Activated CD4-positive, alpha-beta T cell treated with anti-CD3 and anti-CD28 coated beads, Interleukin-2, amount 50 U/mL, for 48 hours (primary cell): ENCODE data around the gene IL2RA.
"Not testable (repeated sequence)": the region's sequence is repeated elsewhere in the genome, so short reads cannot be mapped to it uniquely, and the experiment has no call there.

Experiments
- DNase-seq, 2 experiments: peaks; one replicate each; pipeline ENCODE4 v3.0.0-alpha.2; 2020

The IL2RA gene

DNA sequence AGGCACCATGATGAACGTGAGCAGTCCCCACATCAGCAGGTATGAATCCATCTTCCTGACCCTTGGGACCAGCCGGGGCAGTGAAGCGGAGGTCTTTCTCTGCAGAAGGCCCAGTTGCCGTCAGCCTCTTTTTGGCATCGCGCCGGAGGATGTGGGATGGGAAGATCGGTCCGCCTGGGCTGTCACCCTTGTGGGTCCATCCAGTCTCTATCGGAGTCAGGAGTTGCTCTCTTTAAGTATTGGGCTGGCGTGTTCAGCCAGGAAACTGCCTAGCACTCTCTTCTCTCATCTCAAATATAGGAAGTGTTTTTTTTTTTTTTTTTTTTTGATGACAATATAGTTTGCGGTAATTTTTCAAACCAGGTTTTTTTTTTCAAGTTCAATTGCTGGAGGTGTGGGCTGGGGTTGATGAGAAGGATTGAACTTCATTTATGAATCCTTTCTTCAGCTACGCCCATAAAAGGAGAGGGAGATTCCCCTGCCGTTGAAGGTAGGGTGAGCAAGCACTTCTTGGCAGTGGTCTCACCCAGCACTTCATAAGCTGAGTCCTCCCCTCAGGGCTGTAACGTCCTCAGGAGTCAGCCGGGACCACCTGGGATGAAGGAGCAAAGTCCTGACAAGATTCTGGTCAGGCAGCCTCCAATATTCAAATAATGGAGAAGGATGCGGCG is at the start of gene IL2RA:
Gene IL2RA, minus strand, starts transcription at position 267 of the 671 bp plus-strand sequence. Its CDS starts 216 bp downstream, at position 51.
- peak; percentile 81 to 85 for DNase-seq

DNA sequence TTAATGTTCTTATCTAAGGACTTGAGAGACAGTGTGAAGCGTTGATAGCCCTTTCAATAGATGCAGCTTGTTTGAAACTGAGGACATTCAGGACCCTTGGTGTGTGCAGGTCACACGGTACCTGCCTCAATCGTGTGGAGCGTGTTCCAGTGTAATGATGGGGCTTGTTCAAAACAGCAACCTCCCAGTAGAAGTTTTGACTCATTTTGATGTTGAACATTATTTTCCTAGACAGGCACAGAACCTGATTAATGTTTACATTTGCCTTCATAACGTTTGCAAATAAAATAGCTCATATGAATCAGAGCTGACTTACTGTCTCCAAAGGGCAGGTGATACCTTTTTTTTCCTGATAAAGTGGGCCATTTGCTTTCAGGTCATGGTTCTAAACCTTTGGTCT is 48.0 kb upstream of the IL2RA start:
- DNase-seq: no peak

DNA sequence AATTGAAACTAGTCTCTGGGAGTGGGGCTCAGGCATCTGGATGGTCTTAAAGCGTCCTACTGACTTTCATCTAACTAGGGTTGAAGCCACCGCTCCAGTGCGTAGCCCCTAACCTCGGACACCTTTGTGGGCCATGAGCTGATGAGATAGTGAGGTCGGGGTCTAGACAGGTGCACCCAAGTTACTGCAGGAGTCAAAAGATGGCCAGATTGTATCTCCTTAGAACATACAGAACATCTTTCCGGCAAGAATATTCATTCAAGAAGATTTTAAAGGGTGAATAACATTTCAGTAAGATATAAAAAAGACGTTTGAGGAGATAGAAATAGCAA is 47.2 kb upstream of the IL2RA start:
- no peak for DNase-seq

DNA sequence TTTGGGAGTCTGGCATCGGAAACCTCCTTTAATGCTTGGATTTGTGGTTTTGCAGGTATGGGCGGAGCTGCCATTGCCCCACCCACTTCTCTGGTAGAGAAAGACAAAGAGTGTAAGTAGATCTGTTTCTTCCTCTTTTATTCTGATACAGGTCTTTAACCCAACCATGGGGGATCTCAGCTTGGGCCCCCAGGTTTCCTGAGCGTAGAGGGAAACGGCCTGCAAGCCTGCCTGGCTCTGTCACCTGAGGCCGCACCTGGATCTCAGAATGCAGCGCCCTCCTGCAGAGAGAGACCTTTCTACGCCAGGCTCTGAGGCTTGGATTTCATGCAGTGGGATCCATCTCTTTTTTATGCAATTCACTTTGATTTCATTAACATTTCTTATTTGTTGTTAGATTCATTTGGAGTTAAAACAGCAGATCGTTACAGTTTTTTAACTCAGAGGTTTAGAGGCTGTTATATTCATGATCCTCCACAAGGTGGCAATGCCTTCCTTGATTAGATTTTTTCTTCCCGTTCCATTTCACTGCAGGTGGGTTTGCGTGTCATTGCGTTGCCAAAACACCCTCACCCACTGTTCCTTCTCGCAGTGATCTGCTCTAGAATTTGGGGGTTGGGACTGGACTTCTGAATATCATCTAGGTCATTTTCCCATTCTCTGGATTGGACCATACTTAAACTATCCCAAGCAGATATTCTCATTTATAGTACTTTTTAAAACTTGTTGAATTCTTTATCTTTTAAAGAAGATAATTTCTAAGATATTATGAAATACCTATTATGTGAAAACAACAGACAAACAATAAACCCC is 46.7 kb upstream of the IL2RA start:
- DNase-seq: no peak

DNA sequence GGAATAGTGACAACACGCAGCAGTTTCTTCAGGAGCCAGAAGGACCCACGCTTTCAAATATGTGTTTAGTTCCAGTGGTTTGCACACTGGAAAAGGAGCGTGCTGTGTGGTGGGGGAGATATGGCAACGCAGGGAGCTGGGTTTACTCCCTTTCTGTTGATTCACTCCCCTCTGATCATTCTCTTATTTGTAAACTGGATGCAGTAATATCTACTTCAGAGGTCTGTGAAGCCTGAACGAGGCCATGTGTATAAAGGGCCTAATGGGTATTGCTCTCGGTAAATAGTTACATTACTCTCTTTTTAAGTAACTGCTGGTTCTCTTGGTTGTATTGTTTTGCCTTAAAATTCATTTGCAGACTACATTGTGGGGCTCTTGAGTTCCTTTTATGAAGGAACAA is 45.9 kb upstream of the IL2RA start:
- DNase-seq: no peak

DNA sequence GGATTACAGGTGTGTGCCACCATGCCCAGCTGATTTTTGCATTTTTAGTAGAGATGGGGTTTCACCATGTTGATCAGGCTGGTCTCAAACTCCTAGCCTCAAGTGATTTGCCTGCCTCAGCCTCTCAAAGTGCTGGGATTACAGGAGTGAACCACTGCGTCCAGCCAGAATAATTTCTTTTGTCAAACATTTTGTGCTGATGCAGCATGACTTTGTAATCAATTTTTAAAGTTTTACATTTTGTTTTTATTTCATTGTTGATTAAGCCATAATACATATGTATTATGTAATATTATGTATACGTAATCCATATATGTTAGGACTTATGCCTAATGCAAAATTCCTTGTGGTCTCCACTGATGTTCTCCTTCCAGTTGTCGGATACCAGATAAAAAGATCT is 45.4 kb upstream of the IL2RA start:
- not testable (repeated sequence) for DNase-seq

DNA sequence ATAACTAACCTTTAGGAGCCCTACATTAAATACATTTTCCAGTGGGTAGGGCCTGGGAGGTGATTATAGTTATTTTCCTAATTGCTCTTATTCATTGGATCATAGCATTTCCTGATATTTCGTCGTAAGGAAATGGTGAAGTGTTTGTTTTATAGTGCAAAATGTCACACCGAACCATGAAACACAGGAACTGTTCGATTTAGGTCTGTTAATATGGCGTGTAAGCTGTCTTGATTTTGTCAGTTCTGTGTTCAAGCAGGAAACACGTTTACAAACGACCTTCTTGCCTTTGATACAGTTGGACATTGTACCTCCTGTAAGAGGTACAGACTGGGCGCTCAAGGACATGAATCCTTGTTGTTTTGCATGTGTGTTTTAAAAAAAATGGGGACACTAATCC is 41.4 kb upstream of the IL2RA start:
- DNase-seq: no peak

DNA sequence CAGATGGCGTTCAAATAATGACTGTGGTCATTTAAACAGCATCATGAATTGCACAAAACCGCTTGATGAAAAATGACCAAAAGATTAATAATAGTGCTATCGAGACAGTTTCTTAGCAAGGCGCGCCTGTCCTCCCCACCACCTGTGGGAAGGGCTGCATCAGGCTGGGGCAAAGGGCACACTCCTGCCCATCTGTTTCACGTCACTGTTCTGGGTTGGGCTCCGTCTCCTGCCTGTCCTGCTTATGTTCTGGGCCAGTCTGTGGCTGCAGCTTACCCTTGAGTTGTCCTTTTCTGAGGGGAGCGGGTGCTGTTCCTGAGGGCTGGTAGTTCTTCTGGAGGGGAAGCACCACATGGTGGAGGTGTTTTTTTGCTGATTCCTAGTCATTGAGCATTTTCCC is 40.0 kb upstream of the IL2RA start:
- DNase-seq: no peak

DNA sequence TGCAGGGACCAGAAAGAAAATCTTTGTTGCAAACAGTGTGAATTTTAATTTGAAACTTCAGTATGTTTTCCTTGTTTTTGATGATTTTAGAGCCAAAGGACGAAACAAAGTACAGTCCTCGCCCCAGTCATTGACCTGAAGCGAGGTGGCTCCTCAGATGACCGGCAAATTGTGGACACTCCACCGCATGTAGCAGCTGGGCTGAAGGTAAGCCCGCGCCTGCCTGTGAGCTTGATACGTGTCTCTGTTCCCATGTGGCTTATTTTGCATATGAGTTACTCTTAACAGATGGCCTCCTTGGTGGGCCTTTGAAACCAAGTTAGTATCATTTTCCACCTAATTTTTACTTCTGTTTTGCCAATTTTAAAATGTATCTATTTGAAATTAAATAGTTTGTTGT is 39.0 kb upstream of the IL2RA start:
- DNase-seq: no peak

DNA sequence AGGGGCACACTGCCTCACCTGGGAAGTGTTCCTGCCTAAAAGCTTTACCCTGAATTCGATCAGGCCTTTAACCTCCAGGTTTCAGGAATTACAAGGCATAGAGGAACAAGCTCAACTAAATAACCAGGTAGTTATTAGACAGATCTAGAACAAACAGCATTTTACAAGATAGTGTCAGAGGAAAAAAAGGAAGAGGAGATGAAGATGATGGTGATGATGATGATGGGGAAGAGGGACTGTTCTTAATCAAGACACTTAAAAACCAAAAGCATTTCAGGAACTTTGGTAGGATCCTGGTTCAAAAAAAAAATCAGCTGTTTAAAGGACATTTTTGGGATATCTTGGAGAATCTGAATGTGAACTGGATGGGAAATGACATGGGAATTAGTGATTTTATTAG is 38.2 kb upstream of the IL2RA start:
- no peak for DNase-seq

DNA sequence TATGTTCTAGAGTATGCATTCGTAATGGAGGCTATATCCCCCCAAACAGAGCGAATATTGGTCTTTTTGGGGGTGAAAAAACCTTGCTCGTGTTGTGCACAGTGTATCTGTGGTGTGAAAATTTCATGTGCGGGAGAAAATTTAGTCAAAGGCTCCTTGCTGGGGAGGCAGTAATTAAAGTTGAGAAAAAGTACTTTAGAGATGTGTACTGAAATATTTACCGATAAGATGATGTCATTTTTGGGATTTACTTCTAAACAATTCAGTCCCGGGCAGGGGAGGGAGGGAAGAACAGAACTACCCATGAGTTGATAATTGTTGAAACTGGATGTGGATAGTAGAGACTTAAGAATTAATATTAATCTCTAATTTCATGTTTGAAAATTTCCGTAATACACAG is 36.0 kb upstream of the IL2RA start:
- DNase-seq: no peak

DNA sequence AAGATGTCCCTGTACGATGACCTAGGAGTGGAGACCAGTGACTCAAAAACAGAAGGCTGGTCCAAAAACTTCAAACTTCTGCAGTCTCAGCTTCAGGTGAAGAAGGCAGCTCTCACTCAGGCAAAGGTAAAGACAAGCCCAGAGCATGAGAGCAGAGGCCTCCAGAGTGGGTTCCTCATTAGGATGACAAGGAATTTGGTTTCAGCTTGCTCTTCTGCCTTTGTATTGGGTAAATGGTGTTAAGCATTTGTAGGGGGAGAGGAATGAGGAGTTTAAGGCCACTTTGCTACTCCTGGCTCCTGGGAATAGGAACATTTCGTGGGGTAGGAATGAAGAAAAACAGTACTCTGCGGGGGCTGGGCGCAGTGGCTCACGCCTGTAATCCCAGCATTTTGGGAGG is 34.9 kb upstream of the IL2RA start:
- no peak for DNase-seq

DNA sequence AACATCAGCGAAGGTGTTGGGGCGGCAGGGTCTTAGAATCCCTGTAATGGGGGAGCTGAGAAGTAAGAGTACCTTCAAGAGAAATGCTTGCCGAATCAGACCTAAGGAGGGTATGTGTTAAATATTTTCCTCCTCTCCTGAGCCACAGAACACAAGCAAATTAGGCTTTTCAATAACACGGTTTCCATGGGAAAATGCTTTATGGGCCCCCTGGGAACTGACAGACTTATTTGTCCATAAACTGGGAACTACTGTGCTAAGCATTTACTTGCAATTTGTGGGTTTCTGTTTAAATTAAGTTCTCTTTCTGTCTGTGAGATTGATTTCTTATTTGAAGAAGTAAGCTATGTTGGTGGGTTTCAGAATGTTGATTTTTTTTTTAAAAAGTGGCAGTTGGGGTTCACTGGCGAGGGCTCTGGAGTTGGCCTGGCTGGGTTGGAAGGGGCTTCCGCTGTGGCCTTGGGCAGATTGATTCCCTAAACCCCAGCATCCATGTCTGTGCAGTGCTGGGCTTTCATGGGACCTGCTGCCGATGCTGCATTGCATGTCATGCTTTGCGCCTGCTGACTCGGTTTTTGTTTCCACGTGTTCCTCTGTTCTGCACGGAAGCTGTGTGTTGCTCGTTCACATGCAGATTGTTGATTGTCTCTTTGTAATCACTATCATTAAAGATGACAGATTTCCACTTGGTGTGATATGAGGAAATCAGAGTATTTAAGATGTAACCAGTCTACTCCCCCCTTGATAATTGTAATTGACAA is 33.8 kb upstream of the IL2RA start:
- no peak for DNase-seq

DNA sequence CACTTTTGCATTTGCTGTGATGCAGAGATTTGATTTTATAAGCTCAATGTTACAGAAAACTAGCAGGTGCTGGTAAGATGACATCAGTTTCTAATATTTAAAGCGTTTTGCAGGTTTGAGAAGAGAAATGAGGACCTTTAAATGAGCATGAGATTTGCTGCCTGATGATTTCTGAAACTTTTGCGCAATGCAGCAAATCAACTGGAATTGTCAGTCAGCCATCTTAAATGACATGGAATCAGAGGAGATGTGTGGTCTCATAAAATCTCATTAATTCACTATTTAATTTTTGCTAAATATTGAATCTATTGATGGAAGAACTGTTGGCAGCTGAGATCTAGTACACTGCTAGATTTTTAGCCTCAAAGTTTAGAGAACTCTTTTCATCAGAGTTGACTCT is 30.6 kb upstream of the IL2RA start:
- no peak for DNase-seq

DNA sequence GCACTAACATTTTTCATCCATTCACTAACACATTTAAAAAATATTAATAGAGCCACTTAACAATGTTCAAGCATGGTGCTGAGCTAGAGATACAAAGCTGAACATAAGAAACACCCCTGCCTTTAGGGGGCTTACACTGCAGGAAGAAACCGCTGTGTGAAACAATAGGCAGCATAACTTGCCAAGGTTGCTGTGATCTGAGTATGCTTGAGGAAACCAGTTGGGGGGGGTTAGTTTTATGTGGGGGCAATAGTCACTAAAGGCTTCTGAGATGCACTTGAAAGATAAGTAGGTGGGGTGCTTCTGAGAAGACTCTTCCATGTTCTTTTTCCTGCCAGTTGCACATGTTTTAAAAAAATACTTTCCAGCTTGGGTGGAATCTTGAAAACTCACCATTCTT is 29.5 kb upstream of the IL2RA start:
- no peak for DNase-seq

DNA sequence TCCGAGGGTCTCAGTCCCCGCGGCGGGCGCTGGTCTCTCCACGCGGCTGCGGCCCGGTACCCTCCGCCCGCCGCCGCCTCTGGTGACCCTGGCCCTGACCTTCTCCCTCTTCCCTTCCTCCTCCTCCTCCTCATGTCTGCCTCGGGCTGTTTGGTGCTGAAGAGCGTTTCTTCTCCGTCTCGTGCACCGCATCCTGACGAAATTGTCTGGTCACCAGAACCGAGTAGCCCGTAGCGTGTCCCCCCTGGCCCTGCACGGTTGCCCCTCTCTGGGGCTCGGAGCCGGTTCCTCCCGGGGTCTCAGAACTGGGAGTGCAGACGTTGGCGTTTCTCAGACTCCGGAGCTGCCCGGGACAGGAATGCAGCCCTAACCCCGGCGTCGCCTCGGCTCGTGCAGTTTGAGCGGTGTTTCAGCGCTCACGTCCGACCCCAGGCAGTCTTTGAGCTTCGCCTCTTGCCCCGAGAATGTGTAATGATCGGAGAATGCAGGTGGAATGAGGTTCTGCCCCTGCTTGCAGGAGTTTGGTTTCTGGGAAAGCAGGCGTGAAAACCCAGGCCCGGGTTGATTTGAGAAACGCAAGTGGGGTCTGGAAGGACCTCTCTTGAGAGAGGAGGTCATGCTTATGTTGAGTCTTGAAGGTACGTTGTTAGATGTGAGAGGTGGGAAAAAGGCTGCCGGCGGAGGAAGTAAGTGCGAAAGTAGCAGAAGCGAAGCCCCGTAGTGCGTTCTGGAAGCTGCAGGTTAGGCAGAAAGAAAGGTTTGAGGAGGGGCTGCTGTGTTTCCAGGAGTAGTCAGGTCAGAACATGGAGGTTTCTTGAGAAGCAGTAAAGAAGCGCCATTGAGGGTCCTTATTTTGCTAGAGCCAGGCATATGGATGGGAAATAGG is 27.4 kb upstream of the IL2RA start:
- no peak for DNase-seq

DNA sequence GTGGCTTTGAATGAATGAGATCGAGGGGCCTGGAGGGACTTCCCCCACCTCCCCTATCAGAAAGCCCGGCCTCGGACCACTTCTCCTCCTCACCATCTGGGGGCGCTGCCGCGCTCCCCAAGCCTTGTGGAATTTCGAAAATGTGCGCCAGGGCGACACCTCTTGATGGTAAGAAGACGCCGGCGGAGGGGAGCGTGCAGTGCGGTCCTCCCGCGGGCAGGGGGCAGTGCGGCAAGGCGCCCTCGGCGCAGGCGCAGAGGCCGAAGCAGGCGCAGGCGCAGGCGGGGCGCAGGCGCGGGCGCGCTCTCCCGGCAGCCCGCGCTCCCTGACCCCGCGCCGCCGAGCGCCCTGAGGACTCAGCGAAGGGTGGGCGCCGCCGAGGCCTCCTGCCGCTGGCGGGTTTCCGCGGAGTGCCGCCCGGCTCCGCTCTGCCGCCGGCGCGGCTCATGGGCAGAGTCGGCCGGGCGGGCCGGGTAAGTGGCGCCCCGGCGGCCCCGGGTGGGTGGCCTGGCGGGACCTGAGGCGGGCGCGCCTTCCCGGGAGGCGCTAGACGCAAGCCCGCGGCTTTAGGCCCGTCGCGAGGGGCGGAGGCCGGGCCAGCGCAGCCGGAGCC is 26.7 kb upstream of the IL2RA start, which contains the start of gene RBM17:
Gene RBM17, plus strand, starts transcription at position 314 of the 613 bp plus-strand sequence. CDS start 8,032 bp downstream, outside the sequence.
- DNase-seq: peak; percentile 98

DNA sequence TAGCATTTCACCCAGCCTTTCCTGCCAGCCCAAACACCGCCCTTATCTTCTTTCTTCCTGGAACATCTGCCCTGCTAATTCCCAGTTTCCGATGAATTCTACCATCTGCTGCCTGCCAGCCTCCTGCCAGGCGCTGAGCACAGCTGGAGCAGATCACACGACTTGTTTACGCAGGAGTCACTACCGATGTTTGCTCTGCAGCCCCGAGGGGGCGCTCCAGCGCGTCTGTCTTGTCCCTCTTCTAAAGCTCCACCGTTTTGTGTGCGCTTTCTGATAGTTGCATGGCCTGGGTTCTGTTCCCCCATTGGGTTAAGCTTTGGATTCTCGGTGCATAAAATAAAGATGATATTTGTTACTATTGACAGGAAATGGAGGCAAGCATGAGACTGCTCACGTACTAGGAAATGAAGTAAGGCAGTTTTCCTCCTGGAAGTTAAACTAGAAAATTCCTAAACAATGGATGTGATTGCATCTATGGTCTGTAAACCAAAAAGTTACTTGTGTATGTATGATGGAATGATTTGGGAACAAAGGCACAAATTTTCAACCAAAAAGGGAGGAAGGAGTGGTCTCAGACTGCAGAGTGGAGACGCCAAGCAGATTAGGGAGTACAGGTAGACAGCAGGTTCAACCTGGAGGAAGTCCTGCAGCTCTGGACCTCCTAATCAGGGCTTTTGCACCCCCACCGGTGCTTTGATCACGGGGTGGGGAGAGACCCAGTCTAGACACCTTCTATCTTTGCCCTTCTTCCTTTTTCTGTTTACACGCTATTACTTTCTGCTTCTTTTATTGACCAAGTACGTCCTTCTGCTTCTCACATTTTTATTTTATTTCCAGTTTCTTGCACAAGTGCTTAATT is 24.4 kb upstream of the IL2RA start:
- DNase-seq: peak; percentile 90 to 93

DNA sequence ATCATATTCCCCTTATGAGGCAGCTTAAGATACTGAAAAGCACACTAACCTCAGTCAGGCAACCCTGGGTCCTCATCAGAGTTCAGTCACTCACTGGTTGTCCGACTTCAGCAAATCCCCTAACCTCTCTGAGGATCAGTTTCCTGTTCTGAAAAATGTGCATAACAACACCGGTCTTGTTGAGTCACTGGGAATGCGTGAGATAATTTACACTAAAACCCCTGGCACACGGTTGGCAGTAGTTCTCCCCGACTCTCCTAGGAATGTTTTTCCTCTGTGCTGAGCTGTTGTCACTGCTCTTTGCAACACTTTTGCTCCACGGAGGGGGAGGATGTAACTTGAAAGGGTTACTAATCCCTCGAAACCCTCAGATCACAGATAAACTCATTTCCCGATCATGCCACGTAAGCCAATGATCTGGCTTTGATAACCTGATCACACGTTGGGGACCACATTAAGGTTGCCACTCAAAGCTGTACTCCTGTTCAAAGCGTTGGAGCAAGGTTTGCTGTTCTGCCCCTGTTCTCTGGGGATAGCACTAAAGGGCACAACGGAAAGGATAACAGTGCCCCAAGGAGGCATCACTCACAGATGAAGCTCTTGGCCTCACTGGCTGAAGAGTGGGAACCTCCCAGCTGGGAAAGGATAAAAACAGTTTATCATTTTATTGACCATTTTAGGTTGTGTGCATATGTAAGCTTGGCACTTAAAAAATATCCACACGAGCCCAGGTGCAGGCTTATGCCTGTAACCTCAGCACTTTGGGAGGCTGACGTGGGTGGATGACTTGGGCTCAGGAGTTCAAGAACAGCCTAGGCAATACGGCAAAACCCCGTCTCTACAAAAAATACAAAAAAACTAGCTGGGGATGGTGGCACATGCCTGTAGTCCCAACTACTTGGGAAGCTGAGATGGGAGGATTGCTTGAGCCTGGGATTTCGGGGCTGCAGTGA is 21.6 kb upstream of the IL2RA start:
- DNase-seq: peak; percentile 68 to 78
